ENCODE results near the gene GSTM4. TPM values are rescaled to one million over a fixed set of nuclear protein-coding genes. Genes with fewer than 3 reads are reported as not detected.

The GSTM4 gene
- total and polyA plus RNA-seq, 12 donors: 22.8 to 62.1 (median 41.8) TPM

GRCh38 chr1:109637446-109637845 is 18.5 kb upstream of the GSTM4 start:
- no peak overlapping the region for H3K4me3 ChIP-seq
- WGBS, 2 donors: 95 to 96% methylated on average over 7 of the region's 7 CpGs
- peaks cover 2 to 20% (median 12%) of the 10 kb centered on the region in 9 donors for H3K4me1 ChIP-seq
- H3K27me3 ChIP-seq: no peaks in the 10 kb centered on the region
- TF ChIP-seq CTCF (IDR thresholded peaks at IDR 0.05): no peak
- intact Hi-C loops (cut with DNase I): loop anchor here in 2 of 10 donors (10.0 kb wide), 1 partner anchor 347 kb away; the partner anchor contains the start of gene AHCYL1 (in 2 of the 2)
- DNase-seq (no peak), ATAC-seq (no peak)
- H3K27ac ChIP-seq: no peak overlapping the region
- H3K9me3 ChIP-seq: no peaks in the 10 kb centered on the region
- no peaks in the 10 kb centered on the region for H3K36me3 ChIP-seq

GRCh38 chr1:109639063-109639840 is 16.6 kb upstream of the GSTM4 start:
- Histone ChIP-seq H3K9me3 (no peaks in the 10 kb centered on the region), H3K4me3 (no peak overlapping the region), H3K27me3 (no peaks in the 10 kb centered on the region), H3K4me1 (peaks cover 2 to 25% (median 18%) of the 10 kb centered on the region in 9 donors), H3K27ac (no peak overlapping the region), H3K36me3 (no peaks in the 10 kb centered on the region)
- 80 to 91% methylated on average over 9 of the region's 9 CpGs for WGBS, 2 donors
- no peak for TF ChIP-seq CTCF (IDR thresholded peaks at IDR 0.05)
- DNase-seq: no peak
- ATAC-seq: no peak
- intact Hi-C loops (cut with DNase I): loop anchor here in 2 of 10 donors (10.0 kb wide), 1 partner anchor 346 kb away; the partner anchor contains the start of gene AHCYL1 (in 2 of the 2)

- Histone ChIP-seq H3K4me3 (no peak overlapping the region), H3K27me3 (no peaks in the 10 kb centered on the region), H3K27ac (no peak overlapping the region), H3K9me3 (no peaks in the 10 kb centered on the region), H3K4me1 (peaks cover 2 to 25% (median 18%) of the 10 kb centered on the region in 9 donors), H3K36me3 (no peaks in the 10 kb centered on the region)
- intact Hi-C loops (cut with DNase I): loop anchor here in 8 of 10 donors (2.0 to 10.0 kb wide), 5 partner anchors 47 to 345 kb away; partner anchors contain the start of genes GSTM1 (in 4 of the 8), AHCYL1 (in 3 of the 8) and GNAI3 (in 3 of the 8)
- DNase-seq (no peak), ATAC-seq (no peak)
- WGBS, 2 donors: 43 to 53% methylated on average over 6 of the region's 6 CpGs
- TF ChIP-seq CTCF (IDR thresholded peaks at IDR 0.05): no peak
These were observed 16.1 kb upstream of the GSTM4 start for GRCh38 chr1:109639841-109640184.

GRCh38 chr1:109640285-109640865 is 15.5 kb upstream of the GSTM4 start:
- intact Hi-C loops (cut with DNase I): loop anchor here in 8 of 10 donors (2.0 to 10.0 kb wide), 5 partner anchors 47 to 344 kb away; partner anchors contain the start of genes GSTM1 (in 4 of the 8), GNAI3 (in 3 of the 8) and AHCYL1 (in 1 of the 8)
- Histone ChIP-seq H3K27me3 (no peaks in the 10 kb centered on the region), H3K9me3 (no peaks in the 10 kb centered on the region), H3K36me3 (no peaks in the 10 kb centered on the region), H3K4me1 (peaks cover 2 to 25% (median 18%) of the 10 kb centered on the region in 9 donors), H3K27ac (no peak overlapping the region), H3K4me3 (no peak overlapping the region)
- DNase-seq: peak; percentile 83 to 87
- 40% methylated on average over 5 of the region's 5 CpGs for WGBS, 2 donors
- peak; percentile 83 to 99 (median 96) for TF ChIP-seq CTCF (IDR thresholded peaks at IDR 0.05)
- ATAC-seq: peak; percentile 59 to 77 (median 68)
